ENCODE results near the gene RHBDD1. TPM values are rescaled to one million over a fixed set of nuclear protein-coding genes. Genes with fewer than 3 reads are reported as not detected.

The RHBDD1 gene
- total RNA-seq, 1 donor from 2014 or later: 24.1 TPM

- FAIRE-seq (no peak), DNase-seq (ENCODE audit: low spot score in 2 of 2) (no peak)
These were observed 73.3 kb downstream of the RHBDD1 start for GRCh38 chr2:226909126-226909525.

GRCh38 chr2:226909836-226910235 is 74.0 kb downstream of the RHBDD1 start:
- FAIRE-seq (no peak), DNase-seq (ENCODE audit: low spot score in 2 of 2) (no peak)

- FAIRE-seq: no peak
These were observed 74.5 kb downstream of the RHBDD1 start for GRCh38 chr2:226910384-226910783.

GRCh38 chr2:226911932-226912331 is 76.1 kb downstream of the RHBDD1 start:
- FAIRE-seq (no peak), DNase-seq (ENCODE audit: low spot score in 2 of 2) (no peak)

More at GRCh38 chr2:226910384-226910783, 74.5 kb downstream of the RHBDD1 start:
- DNase-seq (ENCODE audit: low spot score in 2 of 2): no peak

- peak in 1 of 2 donors; percentile 17 for DNase-seq (ENCODE audit: low spot score in 2 of 2)
- FAIRE-seq: no peak
These were observed 77.8 kb downstream of the RHBDD1 start for GRCh38 chr2:226913641-226914040.

- DNase-seq (ENCODE audit: low spot score in 2 of 2): no peak
- FAIRE-seq: no peak
These were observed 80.0 kb downstream of the RHBDD1 start for GRCh38 chr2:226915846-226916360.

GRCh38 chr2:226916669-226917068 is 80.8 kb downstream of the RHBDD1 start:
- DNase-seq (ENCODE audit: low spot score in 2 of 2) (no peak), FAIRE-seq (no peak)

GRCh38 chr2:226932443-226932842 is 96.6 kb downstream of the RHBDD1 start:
- DNase-seq (ENCODE audit: low spot score in 2 of 2): no peak
- no peak for FAIRE-seq

GRCh38 chr2:226934546-226935201 is 98.8 kb downstream of the RHBDD1 start:
- FAIRE-seq (no peak), DNase-seq (ENCODE audit: low spot score in 2 of 2) (no peak)

- FAIRE-seq: no peak
- no peak for DNase-seq (ENCODE audit: low spot score in 2 of 2)
These were observed 108.2 kb downstream of the RHBDD1 start for GRCh38 chr2:226943862-226944620.

- DNase-seq (ENCODE audit: low spot score in 2 of 2): no peak
- FAIRE-seq: no peak
These were observed 117.4 kb downstream of the RHBDD1 start for GRCh38 chr2:226953206-226953605.

GRCh38 chr2:226953826-226954225 is 118.0 kb downstream of the RHBDD1 start:
- DNase-seq (ENCODE audit: low spot score in 2 of 2) (no peak), FAIRE-seq (no peak)

- no peak for DNase-seq (ENCODE audit: low spot score in 2 of 2)
- no peak for FAIRE-seq
These were observed 120.8 kb downstream of the RHBDD1 start for GRCh38 chr2:226956659-226957058.

GRCh38 chr2:226959418-226959817 is 123.6 kb downstream of the RHBDD1 start:
- FAIRE-seq (no peak), DNase-seq (ENCODE audit: low spot score in 2 of 2) (no peak)

GRCh38 chr2:226962176-226962773 is 126.4 kb downstream of the RHBDD1 start:
- FAIRE-seq: no peak
- no peak for DNase-seq (ENCODE audit: low spot score in 2 of 2)

GRCh38 chr2:226963528-226963927 is 127.7 kb downstream of the RHBDD1 start:
- DNase-seq (ENCODE audit: low spot score in 2 of 2) (no peak), FAIRE-seq (no peak)

GRCh38 chr2:226965376-226965775 is 129.5 kb downstream of the RHBDD1 start:
- FAIRE-seq (no peak), DNase-seq (ENCODE audit: low spot score in 2 of 2) (no peak)

GRCh38 chr2:226969417-226970080 is 133.7 kb downstream of the RHBDD1 start:
- DNase-seq (ENCODE audit: low spot score in 2 of 2) (no peak), FAIRE-seq (no peak)

GRCh38 chr2:226970362-226970761 is 134.5 kb downstream of the RHBDD1 start:
- no peak for DNase-seq (ENCODE audit: low spot score in 2 of 2)
- FAIRE-seq: no peak

- FAIRE-seq: no peak
- DNase-seq (ENCODE audit: low spot score in 2 of 2): no peak
These were observed 135.2 kb downstream of the RHBDD1 start for GRCh38 chr2:226971084-226971483.

GRCh38 chr2:226971770-226972169 is 135.9 kb downstream of the RHBDD1 start:
- no peak for DNase-seq (ENCODE audit: low spot score in 2 of 2)
- no peak for FAIRE-seq
